Measurements from ENCODE around the gene ZNF677.
A peak's percentile ranks its signal among the peaks of the same experiment; 100 is the strongest.
"Not testable (repeated sequence)": the region's sequence is repeated elsewhere in the genome, so short reads cannot be mapped to it uniquely, and the experiment has no call there.

ZNF677 gene

GRCh38 chr19:53193535-53194222 lies 61.0 kb downstream of the ZNF677 start:
- DNase-seq: no peak

- DNase-seq: peak; percentile 84 to 95 (median 92)
These were observed 61.7 kb downstream of the ZNF677 start, which contains the start of gene ZNF665 for GRCh38 chr19:53192771-53193534. ZNF665 (minus strand) TSS chr19:53193358; CDS start chr19:53182898, 10,460 bp downstream.

- no peak for DNase-seq
These were observed 64.4 kb downstream of the ZNF677 start for GRCh38 chr19:53190253-53190652.

- DNase-seq: not testable (repeated sequence)
These were observed 64.9 kb downstream of the ZNF677 start for GRCh38 chr19:53189691-53190198.
